GM19467 (cell line): Measurements from ENCODE around the gene BRPF1.

ENCODE experiments used
- ATAC-seq: cut with Tn5 transposase; IDR thresholded peaks from one replicate; pipeline ENCODE4 v1.9.1; 2021; ENCODE audit warnings: mild to moderate bottlenecking, moderate library complexity; ENCODE audit not compliant: unreplicated experiment

BRPF1 gene

DNA sequence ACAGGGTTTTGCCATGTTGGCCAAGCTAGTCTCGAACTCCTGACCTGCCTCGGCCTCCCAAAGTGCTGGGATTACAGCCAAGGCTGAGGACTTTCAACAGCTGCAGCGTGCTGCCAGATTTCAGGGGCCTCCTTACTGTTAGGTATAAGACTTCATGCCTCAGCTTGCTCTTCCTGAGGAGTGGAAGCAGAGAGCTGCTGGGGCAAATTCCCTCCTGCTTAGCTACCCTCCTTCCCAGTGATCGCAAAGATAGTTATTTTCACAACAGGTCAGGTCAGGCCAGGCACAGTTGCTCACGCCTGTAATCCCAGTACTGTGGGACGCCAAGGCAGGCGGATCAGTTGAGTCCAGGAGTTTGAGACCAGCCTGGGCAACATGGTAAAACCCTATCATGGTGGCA lies 30.5 kb upstream of the BRPF1 start:
- no peak for ATAC-seq

GRCh38 chr3:9701711-9702110 lies 29.8 kb upstream of the BRPF1 start:
- no peak for ATAC-seq

- no peak for ATAC-seq
Measured at GRCh38 chr3:9703240-9703639, 28.3 kb upstream of the BRPF1 start.

- ATAC-seq, result no peak
Measured at GRCh38 chr3:9703736-9704346, 27.7 kb upstream of the BRPF1 start, which contains the start of gene CPNE9. Gene CPNE9, plus strand, starts transcription at chr3:9703833. Its CDS starts 164 bp downstream, at chr3:9703997.

GRCh38 chr3:9704347-9705322 lies 26.9 kb upstream of the BRPF1 start:
- ATAC-seq, result no peak

GRCh38 chr3:9710174-9710739 lies 21.3 kb upstream of the BRPF1 start:
- ATAC-seq, result no peak

DNA sequence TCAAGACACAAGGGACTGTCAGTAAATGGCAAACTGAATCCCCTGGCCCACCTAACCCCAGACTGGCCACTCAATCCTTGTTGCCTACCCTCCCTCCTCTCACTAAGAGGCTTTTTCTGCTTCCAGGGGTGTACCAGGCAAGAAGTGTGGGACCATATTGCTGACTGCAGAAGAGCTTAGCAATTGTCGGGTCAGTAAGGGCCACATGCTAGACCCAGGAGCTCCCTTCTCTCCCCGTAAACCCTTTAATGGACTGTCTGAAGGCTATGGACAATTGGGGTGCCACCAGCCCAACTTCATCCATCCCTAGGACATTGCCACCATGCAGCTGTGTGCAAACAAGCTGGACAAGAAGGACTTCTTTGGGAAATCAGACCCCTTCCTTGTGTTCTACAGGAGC lies 19.1 kb upstream of the BRPF1 start:
- no peak for ATAC-seq

DNA sequence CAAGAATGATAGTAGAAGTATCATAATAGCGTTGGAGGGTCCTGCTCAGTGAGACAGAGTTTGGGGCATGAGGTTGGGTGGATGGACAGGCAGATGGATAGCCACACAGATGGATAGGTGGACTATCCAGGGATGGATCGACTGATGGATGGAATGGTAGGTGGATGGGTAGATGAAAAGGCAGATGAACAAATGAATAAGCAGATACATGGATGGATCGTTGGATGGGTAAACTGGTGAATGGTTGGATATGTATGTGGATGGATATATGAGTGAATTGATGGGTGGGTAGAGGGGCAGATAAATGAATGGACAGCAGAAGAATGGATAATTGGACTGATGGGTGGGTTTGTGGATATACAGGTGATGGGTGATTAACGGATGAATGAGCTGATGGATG lies 18.4 kb upstream of the BRPF1 start:
- ATAC-seq, result no peak

GRCh38 chr3:9715136-9715535 lies 16.4 kb upstream of the BRPF1 start:
- no peak for ATAC-seq

DNA sequence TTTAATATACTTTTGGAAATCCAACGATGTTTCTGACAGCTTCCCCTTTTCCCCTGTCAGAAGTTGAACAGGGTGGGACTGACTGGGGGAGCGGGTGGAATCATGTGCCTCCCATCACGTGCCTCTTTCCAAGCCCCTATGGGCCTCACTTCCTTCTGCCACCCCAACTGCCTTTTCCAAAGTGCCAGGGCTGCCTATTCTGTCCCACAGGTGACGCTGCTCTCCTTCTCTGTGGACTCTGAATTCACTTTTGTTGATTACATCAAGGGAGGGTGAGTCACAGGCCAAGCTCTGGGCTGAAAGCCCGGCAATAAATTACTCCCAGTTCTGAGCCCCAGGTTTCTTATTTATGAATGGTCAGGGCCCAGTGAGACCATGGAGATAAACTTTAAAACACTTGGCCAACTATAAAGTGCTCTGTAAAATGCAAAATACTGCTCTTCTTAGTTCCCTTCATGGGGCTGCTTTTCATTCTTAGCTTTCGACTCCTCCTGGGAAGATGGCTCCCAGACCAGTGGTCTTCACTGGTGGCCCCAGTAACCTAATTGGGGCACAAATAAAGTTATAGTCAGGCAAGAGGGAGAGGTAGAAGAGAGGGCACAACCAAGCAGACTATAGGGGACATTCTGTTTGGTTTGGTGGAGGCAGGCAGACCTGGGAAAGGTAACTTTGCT lies 15.6 kb upstream of the BRPF1 start:
- no peak for ATAC-seq

GRCh38 chr3:9716801-9717555 lies 14.6 kb upstream of the BRPF1 start:
- no peak for ATAC-seq

- no peak for ATAC-seq
Measured at GRCh38 chr3:9717563-9717962, 14.0 kb upstream of the BRPF1 start.

DNA sequence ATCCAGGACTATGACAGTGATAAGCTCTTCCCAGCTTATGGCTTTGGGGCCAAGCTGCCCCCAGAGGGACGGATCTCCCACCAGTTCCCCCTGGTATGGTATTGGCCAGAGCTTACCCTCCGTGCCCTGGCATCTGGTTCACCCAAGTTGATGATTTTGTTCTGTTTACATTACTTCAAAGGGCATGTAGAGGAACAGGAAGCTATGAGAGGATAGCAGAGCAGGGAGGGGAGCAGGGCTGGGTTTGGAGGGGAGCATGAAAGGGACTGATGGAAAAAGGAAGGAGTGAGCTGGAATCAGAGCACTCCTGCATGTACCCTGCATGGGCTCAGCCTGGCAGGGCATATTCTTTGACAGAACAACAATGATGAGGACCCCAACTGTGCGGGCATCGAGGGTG lies 13.4 kb upstream of the BRPF1 start:
- no peak for ATAC-seq

GRCh38 chr3:9721015-9721699 lies 10.4 kb upstream of the BRPF1 start:
- ATAC-seq, result no peak

DNA sequence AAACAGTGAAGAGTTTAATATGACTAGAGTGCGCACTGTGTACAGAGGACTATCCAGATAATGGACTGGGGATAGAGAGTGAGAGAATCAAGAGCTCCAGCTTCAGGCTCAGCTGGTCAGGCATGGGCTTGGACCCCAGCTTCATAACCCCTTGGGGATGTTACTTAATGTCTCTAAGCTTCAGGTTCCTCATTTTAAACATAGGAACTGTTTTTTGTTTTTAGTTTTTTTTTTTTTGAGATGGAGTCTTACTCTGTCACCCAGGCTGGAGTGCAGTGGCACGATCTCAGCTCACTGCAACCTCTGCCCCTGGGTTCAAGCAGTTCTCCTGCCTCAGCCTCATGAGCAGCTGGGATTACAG lies 9.9 kb upstream of the BRPF1 start:
- no peak for ATAC-seq

- no peak for ATAC-seq
Measured at GRCh38 chr3:9725775-9726515, 5.6 kb upstream of the BRPF1 start.

DNA sequence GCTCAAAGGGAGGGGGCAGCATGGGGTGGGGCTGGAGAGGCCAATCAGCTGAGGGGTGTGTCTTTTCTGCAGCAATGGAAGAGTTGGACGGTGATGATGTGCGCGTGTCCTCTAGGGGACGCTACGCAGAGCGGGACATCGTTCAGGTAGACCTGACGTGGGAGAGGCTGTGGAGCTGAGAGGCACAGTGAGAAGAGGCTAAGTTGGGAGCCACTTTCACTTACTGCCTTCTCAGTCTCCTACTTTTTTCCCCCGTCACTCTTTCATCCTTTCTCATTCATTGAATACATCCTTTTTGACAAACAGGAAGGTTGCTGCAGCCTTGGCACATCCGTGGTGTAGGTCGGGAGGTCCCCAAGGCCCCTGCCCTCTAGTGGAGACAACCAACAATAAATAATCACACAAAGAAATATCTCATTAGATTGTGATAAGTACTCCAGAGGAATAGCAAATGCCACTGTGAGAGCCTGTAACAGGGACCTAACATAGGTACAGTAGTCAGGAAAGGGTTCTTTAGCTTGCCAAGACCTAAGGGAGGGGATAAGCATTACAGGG lies 4.4 kb upstream of the BRPF1 start:
- no peak for ATAC-seq

GRCh38 chr3:9727743-9728142 lies 3.8 kb upstream of the BRPF1 start:
- ATAC-seq, result no peak

GRCh38 chr3:9729419-9729818 lies 2.1 kb upstream of the BRPF1 start:
- no peak for ATAC-seq
